Endothelial cell of hepatic sinusoid (primary cell): ENCODE measurements around the gene ZNF337.
"Not testable (repeated sequence)": the region's sequence is repeated elsewhere in the genome, so short reads cannot be mapped to it uniquely, and the experiment has no call there.

Experiments used
- in situ Hi-C: cut with HindIII; loops from 2 replicates; pipeline ENCODE4 v1.10.0; 2017; ENCODE audit warnings: low sequenced_read_pairs

The ZNF337 gene

GRCh38 chr20:25630615-25631014 lies 66.0 kb downstream of the ZNF337 start:
- in situ Hi-C loops: not testable (repeated sequence)

GRCh38 chr20:25629816-25630499 lies 66.7 kb downstream of the ZNF337 start:
- in situ Hi-C loops: no loop called here

GRCh38 chr20:25626779-25627178 lies 69.9 kb downstream of the ZNF337 start:
- in situ Hi-C loops: no loop called here

GRCh38 chr20:25624500-25624939 lies 72.1 kb downstream of the ZNF337 start:
- in situ Hi-C loops: no loop called here
